NCI-H345 (cell line): ENCODE results near the gene SHC4.
"Not testable (repeated sequence)": the region's sequence is repeated elsewhere in the genome, so short reads cannot be mapped to it uniquely, and the experiment has no call there.

Experiments
- DNase-seq: peaks from one replicate; lab custom pipeline; 2025; lab: John Stamatoyannopoulos, UW

Gene SHC4

GRCh38 chr15:48963524-48964113, at the start of gene SHC4:
Gene SHC4, minus strand, starts transcription at chr15:48963919. Its CDS starts 904 bp downstream, at chr15:48963015.
- DNase-seq = peak; percentile 24

- no peak for DNase-seq
These were observed 35.6 kb upstream of the SHC4 start for GRCh38 chr15:48999314-48999713.

GRCh38 chr15:48996276-48996675, 32.6 kb upstream of the SHC4 start:
- no peak for DNase-seq

GRCh38 chr15:48993380-48993779, 29.7 kb upstream of the SHC4 start:
- DNase-seq = no peak

GRCh38 chr15:48992545-48992944, 28.8 kb upstream of the SHC4 start:
- DNase-seq = no peak

- DNase-seq = no peak
These were observed 28.4 kb upstream of the SHC4 start for GRCh38 chr15:48992096-48992495.

- DNase-seq = no peak
These were observed 25.5 kb upstream of the SHC4 start for GRCh38 chr15:48989170-48989569.

GRCh38 chr15:48987142-48987541, 23.4 kb upstream of the SHC4 start:
- DNase-seq = no peak

GRCh38 chr15:48986240-48986639, 22.5 kb upstream of the SHC4 start:
- no peak for DNase-seq

GRCh38 chr15:48985516-48985915, 21.8 kb upstream of the SHC4 start:
- no peak for DNase-seq

GRCh38 chr15:48984811-48985352, 21.2 kb upstream of the SHC4 start:
- no peak for DNase-seq

- no peak for DNase-seq
These were observed 20.4 kb upstream of the SHC4 start for GRCh38 chr15:48984021-48984710.

- DNase-seq = no peak
These were observed 19.6 kb upstream of the SHC4 start for GRCh38 chr15:48983300-48983699.

GRCh38 chr15:48981941-48982340, 18.2 kb upstream of the SHC4 start:
- DNase-seq = no peak

GRCh38 chr15:48978638-48979037, 14.9 kb upstream of the SHC4 start:
- DNase-seq = no peak

GRCh38 chr15:48976444-48977088, 12.8 kb upstream of the SHC4 start:
- DNase-seq = no peak

- DNase-seq = peak; percentile 84
These were observed 12.0 kb upstream of the SHC4 start for GRCh38 chr15:48975472-48976419.

- DNase-seq = no peak
These were observed 11.2 kb upstream of the SHC4 start for GRCh38 chr15:48974882-48975281.

- no peak for DNase-seq
These were observed 9.2 kb upstream of the SHC4 start for GRCh38 chr15:48972750-48973503.

GRCh38 chr15:48970926-48971325, 7.2 kb upstream of the SHC4 start:
- DNase-seq = not testable (repeated sequence)

GRCh38 chr15:48968066-48968465, 4.3 kb upstream of the SHC4 start:
- no peak for DNase-seq
